ENCODE data around the gene SCAPER. TPM values are rescaled to one million over a fixed set of nuclear protein-coding genes. Genes with fewer than 3 reads are reported as not detected.
"Not testable (repeated sequence)": the region's sequence is repeated elsewhere in the genome, so short reads cannot be mapped to it uniquely, and the experiment has no call there.

SCAPER gene
- total and polyA plus RNA-seq, 2 donors: 15.7 to 15.9 TPM

GRCh38 chr15:76704032-76704431 lies 201.1 kb downstream of the SCAPER start:
- H3K36me3 ChIP-seq (ENCODE audit: control insufficient read depth in 2 of 2, insufficient read depth in 2 of 2, low read length in 1 of 2): peaks cover 13 to 20% of the 10 kb centered on the region in 2 donors
- 97% methylated on average over 1 of the region's 1 CpG for WGBS
- H3K27ac ChIP-seq (ENCODE audit: low read depth in 1 of 2, low read length in 1 of 2); DNase-seq (ENCODE audit: low read depth in 6 of 9, low spot score in 9 of 9); H3K4me3 ChIP-seq (ENCODE audit: low read length in 2 of 2); H3K4me1 ChIP-seq (ENCODE audit: control insufficient read depth in 2 of 2, insufficient read depth in 2 of 2, low read length in 2 of 2); H3K27me3 ChIP-seq (ENCODE audit: control insufficient read depth in 2 of 2, insufficient read depth in 1 of 2, low read length in 1 of 2); H3K9me3 ChIP-seq (ENCODE audit: control insufficient read depth in 2 of 2, insufficient read depth in 1 of 2, low read length in 1 of 2): not testable (repeated sequence)

- no peak overlapping the region for H3K27ac ChIP-seq (ENCODE audit: low read depth in 1 of 2, low read length in 1 of 2)
- peaks cover 10 to 12% of the 10 kb centered on the region in 2 donors for H3K36me3 ChIP-seq (ENCODE audit: control insufficient read depth in 2 of 2, insufficient read depth in 2 of 2, low read length in 1 of 2)
- no peaks in the 10 kb centered on the region for H3K9me3 ChIP-seq (ENCODE audit: control insufficient read depth in 2 of 2, insufficient read depth in 1 of 2, low read length in 1 of 2)
- DNase-seq (ENCODE audit: low read depth in 6 of 9, low spot score in 9 of 9): no peak
- no peaks in the 10 kb centered on the region for H3K4me1 ChIP-seq (ENCODE audit: control insufficient read depth in 2 of 2, insufficient read depth in 2 of 2, low read length in 2 of 2)
- no peak overlapping the region for H3K4me3 ChIP-seq (ENCODE audit: low read length in 2 of 2)
- H3K27me3 ChIP-seq (ENCODE audit: control insufficient read depth in 2 of 2, insufficient read depth in 1 of 2, low read length in 1 of 2): no peaks in the 10 kb centered on the region
Observed at GRCh38 chr15:76696840-76697239, 208.3 kb downstream of the SCAPER start.

- not testable (repeated sequence) for H3K27ac ChIP-seq (ENCODE audit: low read depth in 1 of 2, low read length in 1 of 2); H3K9me3 ChIP-seq (ENCODE audit: control insufficient read depth in 2 of 2, insufficient read depth in 1 of 2, low read length in 1 of 2); H3K36me3 ChIP-seq (ENCODE audit: control insufficient read depth in 2 of 2, insufficient read depth in 2 of 2, low read length in 1 of 2); DNase-seq (ENCODE audit: low read depth in 6 of 9, low spot score in 9 of 9); H3K4me3 ChIP-seq (ENCODE audit: low read length in 2 of 2); H3K4me1 ChIP-seq (ENCODE audit: control insufficient read depth in 2 of 2, insufficient read depth in 2 of 2, low read length in 2 of 2); H3K27me3 ChIP-seq (ENCODE audit: control insufficient read depth in 2 of 2, insufficient read depth in 1 of 2, low read length in 1 of 2)
- WGBS: 100% methylated on average over 1 of the region's 1 CpG
Observed at GRCh38 chr15:76692546-76692945, 212.6 kb downstream of the SCAPER start.

DNA sequence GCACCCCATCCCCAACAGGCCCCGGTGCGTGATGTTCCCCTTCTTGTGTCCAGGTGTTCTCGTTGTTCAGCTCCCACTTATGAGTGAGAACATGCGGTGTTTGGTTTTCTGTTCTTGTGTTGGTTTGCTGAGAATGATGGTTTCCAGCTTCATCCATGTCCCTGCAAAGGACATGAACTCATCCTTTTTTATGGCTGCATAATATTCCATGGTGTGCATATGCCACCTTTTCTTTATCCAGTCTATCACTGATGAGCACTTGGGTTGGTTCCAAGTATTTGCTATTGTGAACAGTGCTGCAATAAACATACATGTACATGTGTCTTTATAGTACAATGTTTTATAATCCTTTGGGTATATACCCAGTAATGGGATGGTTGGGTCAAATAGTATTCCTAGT lies 217.5 kb downstream of the SCAPER start:
- H3K4me1 ChIP-seq (ENCODE audit: control insufficient read depth in 2 of 2, insufficient read depth in 2 of 2, low read length in 2 of 2); H3K36me3 ChIP-seq (ENCODE audit: control insufficient read depth in 2 of 2, insufficient read depth in 2 of 2, low read length in 1 of 2); H3K9me3 ChIP-seq (ENCODE audit: control insufficient read depth in 2 of 2, insufficient read depth in 1 of 2, low read length in 1 of 2); H3K4me3 ChIP-seq (ENCODE audit: low read length in 2 of 2); H3K27ac ChIP-seq (ENCODE audit: low read depth in 1 of 2, low read length in 1 of 2); DNase-seq (ENCODE audit: low read depth in 6 of 9, low spot score in 9 of 9); H3K27me3 ChIP-seq (ENCODE audit: control insufficient read depth in 2 of 2, insufficient read depth in 1 of 2, low read length in 1 of 2): not testable (repeated sequence)
- WGBS: over 99% methylated on average over 4 of the region's 4 CpGs

DNA sequence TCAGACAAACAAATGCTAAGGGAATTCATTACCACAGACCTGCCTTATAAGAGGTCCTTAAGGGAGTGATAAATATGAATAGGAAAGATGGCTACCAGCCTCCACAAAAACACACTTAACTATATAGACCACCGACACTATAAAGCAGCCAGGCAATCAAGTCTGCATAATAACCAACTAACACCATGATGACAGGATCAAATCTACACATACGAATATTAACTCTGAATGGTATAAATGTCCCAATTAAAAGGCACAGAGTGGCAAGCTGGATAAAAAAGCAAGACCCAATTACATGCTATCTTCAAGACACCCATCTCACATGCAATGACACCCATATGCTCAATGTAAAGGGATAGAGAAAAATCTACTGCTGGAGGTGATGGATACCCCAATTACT lies 221.1 kb downstream of the SCAPER start:
- Histone ChIP-seq H3K27ac (ENCODE audit: low read depth in 1 of 2, low read length in 1 of 2) (no peak overlapping the region), H3K4me3 (ENCODE audit: low read length in 2 of 2) (no peak overlapping the region), H3K27me3 (ENCODE audit: control insufficient read depth in 2 of 2, insufficient read depth in 1 of 2, low read length in 1 of 2) (no peaks in the 10 kb centered on the region), H3K4me1 (ENCODE audit: control insufficient read depth in 2 of 2, insufficient read depth in 2 of 2, low read length in 2 of 2) (no peaks in the 10 kb centered on the region), H3K9me3 (ENCODE audit: control insufficient read depth in 2 of 2, insufficient read depth in 1 of 2, low read length in 1 of 2) (no peaks in the 10 kb centered on the region), H3K36me3 (ENCODE audit: control insufficient read depth in 2 of 2, insufficient read depth in 2 of 2, low read length in 1 of 2) (peaks cover 0 to 3% of the 10 kb centered on the region in 2 donors)
- DNase-seq (ENCODE audit: low read depth in 6 of 9, low spot score in 9 of 9): no peak
- over 99% methylated on average over 2 of the region's 2 CpGs for WGBS

DNA sequence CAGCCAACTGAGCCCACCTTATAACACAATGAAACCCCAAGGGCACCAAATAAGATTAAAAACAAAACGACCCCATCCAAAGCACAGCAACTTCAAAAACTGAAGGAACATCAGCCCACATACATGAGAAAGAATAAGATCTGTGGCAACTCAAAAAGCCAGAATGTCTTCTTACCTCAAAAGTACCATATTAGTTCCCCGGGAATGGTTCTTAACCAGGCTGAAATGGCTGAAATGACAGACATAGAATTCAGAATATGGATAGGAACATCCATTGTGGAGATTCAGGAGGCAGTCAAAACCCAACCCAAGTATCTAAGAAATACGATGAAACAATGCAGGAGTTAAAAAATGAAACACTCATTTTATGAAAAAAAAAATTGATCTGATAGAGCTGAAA lies 222.3 kb downstream of the SCAPER start:
- 97% methylated on average over 3 of the region's 3 CpGs for WGBS
- H3K27ac ChIP-seq (ENCODE audit: low read depth in 1 of 2, low read length in 1 of 2): no peak overlapping the region
- peaks cover 0 to 3% of the 10 kb centered on the region in 2 donors for H3K36me3 ChIP-seq (ENCODE audit: control insufficient read depth in 2 of 2, insufficient read depth in 2 of 2, low read length in 1 of 2)
- H3K9me3 ChIP-seq (ENCODE audit: control insufficient read depth in 2 of 2, insufficient read depth in 1 of 2, low read length in 1 of 2): no peaks in the 10 kb centered on the region
- no peak overlapping the region for H3K4me3 ChIP-seq (ENCODE audit: low read length in 2 of 2)
- H3K4me1 ChIP-seq (ENCODE audit: control insufficient read depth in 2 of 2, insufficient read depth in 2 of 2, low read length in 2 of 2): no peaks in the 10 kb centered on the region
- no peaks in the 10 kb centered on the region for H3K27me3 ChIP-seq (ENCODE audit: control insufficient read depth in 2 of 2, insufficient read depth in 1 of 2, low read length in 1 of 2)
- DNase-seq (ENCODE audit: low read depth in 6 of 9, low spot score in 9 of 9): no peak

DNA sequence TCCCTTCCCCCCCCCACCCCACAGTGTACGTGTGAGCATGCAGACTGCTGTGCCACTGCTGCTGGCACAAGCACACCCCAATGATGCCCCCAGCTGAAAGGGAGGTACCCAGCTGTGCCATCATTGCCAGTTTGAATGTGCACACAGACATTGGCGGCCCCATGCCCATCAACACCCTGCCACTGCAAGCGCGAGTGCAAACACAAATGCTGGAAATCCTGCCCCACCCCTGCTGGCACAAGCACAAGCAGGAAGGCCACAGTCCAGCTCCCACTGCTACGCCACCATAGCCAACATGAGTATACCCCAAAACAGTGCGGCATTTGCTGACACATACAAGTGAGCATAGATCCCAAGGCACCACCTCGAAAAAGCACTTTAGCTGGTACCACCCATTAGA lies 222.9 kb downstream of the SCAPER start:
- no peak for DNase-seq (ENCODE audit: low read depth in 6 of 9, low spot score in 9 of 9)
- 99% methylated on average over 7 of the region's 7 CpGs for WGBS
- Histone ChIP-seq H3K4me3 (ENCODE audit: low read length in 2 of 2) (no peak overlapping the region), H3K4me1 (ENCODE audit: control insufficient read depth in 2 of 2, insufficient read depth in 2 of 2, low read length in 2 of 2) (no peaks in the 10 kb centered on the region), H3K27ac (ENCODE audit: low read depth in 1 of 2, low read length in 1 of 2) (no peak overlapping the region), H3K36me3 (ENCODE audit: control insufficient read depth in 2 of 2, insufficient read depth in 2 of 2, low read length in 1 of 2) (peaks cover 0 to 3% of the 10 kb centered on the region in 2 donors), H3K27me3 (ENCODE audit: control insufficient read depth in 2 of 2, insufficient read depth in 1 of 2, low read length in 1 of 2) (no peaks in the 10 kb centered on the region), H3K9me3 (ENCODE audit: control insufficient read depth in 2 of 2, insufficient read depth in 1 of 2, low read length in 1 of 2) (no peaks in the 10 kb centered on the region)

- Histone ChIP-seq H3K4me3 (ENCODE audit: low read length in 2 of 2) (no peak overlapping the region), H3K36me3 (ENCODE audit: control insufficient read depth in 2 of 2, insufficient read depth in 2 of 2, low read length in 1 of 2) (peaks cover 0 to 3% of the 10 kb centered on the region in 2 donors), H3K27me3 (ENCODE audit: control insufficient read depth in 2 of 2, insufficient read depth in 1 of 2, low read length in 1 of 2) (no peaks in the 10 kb centered on the region), H3K27ac (ENCODE audit: low read depth in 1 of 2, low read length in 1 of 2) (no peak overlapping the region), H3K9me3 (ENCODE audit: control insufficient read depth in 2 of 2, insufficient read depth in 1 of 2, low read length in 1 of 2) (no peaks in the 10 kb centered on the region), H3K4me1 (ENCODE audit: control insufficient read depth in 2 of 2, insufficient read depth in 2 of 2, low read length in 2 of 2) (no peaks in the 10 kb centered on the region)
- DNase-seq (ENCODE audit: low read depth in 6 of 9, low spot score in 9 of 9): no peak
- 96% methylated on average over 1 of the region's 1 CpG for WGBS
Observed at GRCh38 chr15:76678766-76679165, 226.4 kb downstream of the SCAPER start.

DNA sequence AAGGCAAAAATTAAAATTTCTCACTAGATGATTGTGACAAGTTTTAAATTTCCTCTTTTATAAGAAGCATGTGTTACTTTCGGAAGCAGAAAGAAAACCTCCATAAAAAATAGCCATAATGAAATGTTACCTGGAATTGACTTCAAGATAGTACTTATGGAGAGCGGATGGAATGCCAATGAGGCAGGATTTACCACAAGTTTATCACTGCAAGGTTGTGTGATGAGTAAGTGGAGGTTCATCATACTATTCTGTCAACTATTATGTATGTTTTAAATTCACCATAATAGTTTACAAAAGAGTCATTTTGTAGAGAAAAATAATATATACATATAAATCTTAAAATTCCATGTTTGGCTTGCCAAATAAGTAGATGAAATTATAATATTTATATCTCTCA lies 230.3 kb downstream of the SCAPER start:
- H3K27ac ChIP-seq (ENCODE audit: low read depth in 1 of 2, low read length in 1 of 2): no peak overlapping the region
- H3K27me3 ChIP-seq (ENCODE audit: control insufficient read depth in 2 of 2, insufficient read depth in 1 of 2, low read length in 1 of 2): no peaks in the 10 kb centered on the region
- H3K4me3 ChIP-seq (ENCODE audit: low read length in 2 of 2): no peak overlapping the region
- no peaks in the 10 kb centered on the region for H3K9me3 ChIP-seq (ENCODE audit: control insufficient read depth in 2 of 2, insufficient read depth in 1 of 2, low read length in 1 of 2)
- no peaks in the 10 kb centered on the region for H3K4me1 ChIP-seq (ENCODE audit: control insufficient read depth in 2 of 2, insufficient read depth in 2 of 2, low read length in 2 of 2)
- H3K36me3 ChIP-seq (ENCODE audit: control insufficient read depth in 2 of 2, insufficient read depth in 2 of 2, low read length in 1 of 2): no peaks in the 10 kb centered on the region
- WGBS: 98% methylated on average over 2 of the region's 2 CpGs
- no peak for DNase-seq (ENCODE audit: low read depth in 6 of 9, low spot score in 9 of 9)

Data from thymus (tissue), 11 donors.